GM12878 (cell line): ENCODE results near the gene NT5C2.

ENCODE experiments used
- BACH1 ChIP-seq: fragments of 450-650 bp; IDR thresholded peaks from 2 replicates; pipeline ENCODE4 v1.6.1; 2017; ENCODE audit warnings: mild to moderate bottlenecking, borderline replicate concordance
- CEBPB ChIP-seq, 2 experiments: fragments of 150-350 bp in 1 of 2; IDR thresholded peaks; 2 replicates each; pipeline ENCODE4 v1.6.1; 2012 to 2014; ENCODE audit warnings: low read depth in 2 of 2, low read length in 2 of 2, borderline replicate concordance in 1 of 2, inconsistent platforms in 1 of 2
- CREM ChIP-seq: IDR thresholded peaks from 2 replicates; pipeline ENCODE4 v1.6.1; 2014; ENCODE audit warnings: antibody characterized with exemption, low read depth
- ESRRA ChIP-seq: IDR thresholded peaks from 2 replicates; pipeline ENCODE4 v1.6.1; 2012; ENCODE audit warnings: mild to moderate bottlenecking, low read length, improper control_type of control experiment
- FOS ChIP-seq: IDR thresholded peaks from 3 replicates; pipeline ENCODE4 v1.6.1; 2011; ENCODE audit warnings: borderline replicate concordance; ENCODE audit not compliant: insufficient read length; ENCODE audit errors: extremely low read depth
- JUND ChIP-seq: IDR thresholded peaks from 2 replicates; pipeline ENCODE4 v1.6.1; 2012; ENCODE audit warnings: low read depth, mild to moderate bottlenecking, low read length, improper control_type of control experiment, moderate library complexity
- POLR2A ChIP-seq: IDR thresholded peaks from 2 replicates; pipeline ENCODE4 v1.6.1; 2011; ENCODE audit warnings: low read depth, mild to moderate bottlenecking, low read length
- SP1 ChIP-seq: IDR thresholded peaks from one replicate; pipeline ENCODE4 v1.6.1; 2011; ENCODE audit warnings: low read depth, low read length
- YY1 ChIP-seq: IDR thresholded peaks from 2 replicates; pipeline ENCODE4 v1.6.1; 2011; ENCODE audit warnings: low read depth, mild to moderate bottlenecking, low read length
- TF ChIP-seq, protein P1 (sequence below), 3 experiments: IDR thresholded peaks in 2 of 3; conservative IDR thresholded peaks in 1 of 3; 2 replicates each; pipeline ENCODE4 v1.5.1; 2011; ENCODE audit warnings: low read depth in 3 of 3, low read length in 3 of 3, mild to moderate bottlenecking in 3 of 3, control low read depth in 2 of 3, moderate library complexity in 2 of 3, inconsistent platforms in 1 of 3, mixed read lengths in 1 of 3; ENCODE audit not compliant: control insufficient read depth in 2 of 3, insufficient read depth in 1 of 3; ENCODE audit errors: extremely low read depth in 1 of 3
- TF ChIP-seq, protein P2 (sequence below): fragments of 450-650 bp; IDR thresholded peaks from 2 replicates; pipeline ENCODE4 v1.6.1; 2014; ENCODE audit warnings: mild to moderate bottlenecking
- TF ChIP-seq, protein P3 (sequence below): IDR thresholded peaks from 2 replicates; pipeline ENCODE4 v1.6.1; 2011; ENCODE audit warnings: low read depth, low read length, improper control_type of control experiment, borderline replicate concordance
- TF ChIP-seq, protein P4 (sequence below): fragments of 150-350 bp; IDR thresholded peaks from 2 replicates; pipeline ENCODE4 v1.6.1; 2016; ENCODE audit warnings: low read depth, low read length

DNA sequence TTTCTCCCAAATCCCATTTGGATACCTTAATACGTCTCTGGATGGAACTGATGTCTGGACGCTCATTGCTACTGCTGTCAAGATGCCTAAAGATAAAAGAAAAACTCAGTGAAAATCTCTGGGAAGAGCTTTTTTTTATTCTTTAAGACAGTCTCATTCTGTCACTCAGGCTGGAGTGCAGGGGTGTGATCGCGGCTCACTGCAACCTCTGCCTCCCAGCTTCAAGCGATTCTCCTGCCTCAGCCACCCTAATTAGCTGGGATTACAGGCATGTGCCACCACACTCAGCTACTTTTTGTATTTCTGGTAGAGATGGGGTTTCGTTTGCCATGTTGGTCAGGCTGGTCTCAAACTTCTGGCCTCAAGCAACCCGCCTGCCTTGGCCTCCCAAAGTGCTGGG lies 102.2 kb downstream of the NT5C2 start:
- no peak for TF ChIP-seq CEBPB (IDR thresholded peaks at IDR 0.05; ENCODE audit: borderline replicate concordance in 1 of 2, low read depth in 2 of 2, low read length in 2 of 2)
- TF ChIP-seq, protein P1, sequence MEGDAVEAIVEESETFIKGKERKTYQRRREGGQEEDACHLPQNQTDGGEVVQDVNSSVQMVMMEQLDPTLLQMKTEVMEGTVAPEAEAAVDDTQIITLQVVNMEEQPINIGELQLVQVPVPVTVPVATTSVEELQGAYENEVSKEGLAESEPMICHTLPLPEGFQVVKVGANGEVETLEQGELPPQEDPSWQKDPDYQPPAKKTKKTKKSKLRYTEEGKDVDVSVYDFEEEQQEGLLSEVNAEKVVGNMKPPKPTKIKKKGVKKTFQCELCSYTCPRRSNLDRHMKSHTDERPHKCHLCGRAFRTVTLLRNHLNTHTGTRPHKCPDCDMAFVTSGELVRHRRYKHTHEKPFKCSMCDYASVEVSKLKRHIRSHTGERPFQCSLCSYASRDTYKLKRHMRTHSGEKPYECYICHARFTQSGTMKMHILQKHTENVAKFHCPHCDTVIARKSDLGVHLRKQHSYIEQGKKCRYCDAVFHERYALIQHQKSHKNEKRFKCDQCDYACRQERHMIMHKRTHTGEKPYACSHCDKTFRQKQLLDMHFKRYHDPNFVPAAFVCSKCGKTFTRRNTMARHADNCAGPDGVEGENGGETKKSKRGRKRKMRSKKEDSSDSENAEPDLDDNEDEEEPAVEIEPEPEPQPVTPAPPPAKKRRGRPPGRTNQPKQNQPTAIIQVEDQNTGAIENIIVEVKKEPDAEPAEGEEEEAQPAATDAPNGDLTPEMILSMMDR (IDR thresholded peaks at IDR 0.05 in 2 of 3, conservative IDR thresholded peaks at IDR 0.05 in 1 of 3; ENCODE audit: control insufficient read depth in 2 of 3, extremely low read depth in 1 of 3, insufficient read depth in 1 of 3, low read depth in 3 of 3, low read length in 3 of 3), result no peak
- TF ChIP-seq YY1, result no peak
- TF ChIP-seq, protein P2, sequence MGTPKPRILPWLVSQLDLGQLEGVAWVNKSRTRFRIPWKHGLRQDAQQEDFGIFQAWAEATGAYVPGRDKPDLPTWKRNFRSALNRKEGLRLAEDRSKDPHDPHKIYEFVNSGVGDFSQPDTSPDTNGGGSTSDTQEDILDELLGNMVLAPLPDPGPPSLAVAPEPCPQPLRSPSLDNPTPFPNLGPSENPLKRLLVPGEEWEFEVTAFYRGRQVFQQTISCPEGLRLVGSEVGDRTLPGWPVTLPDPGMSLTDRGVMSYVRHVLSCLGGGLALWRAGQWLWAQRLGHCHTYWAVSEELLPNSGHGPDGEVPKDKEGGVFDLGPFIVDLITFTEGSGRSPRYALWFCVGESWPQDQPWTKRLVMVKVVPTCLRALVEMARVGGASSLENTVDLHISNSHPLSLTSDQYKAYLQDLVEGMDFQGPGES, result no peak
- TF ChIP-seq POLR2A, result no peak
- no peak for TF ChIP-seq FOS
- no peak for TF ChIP-seq BACH1
- TF ChIP-seq CREM, result no peak
- no peak for TF ChIP-seq JUND
- TF ChIP-seq, protein P3, sequence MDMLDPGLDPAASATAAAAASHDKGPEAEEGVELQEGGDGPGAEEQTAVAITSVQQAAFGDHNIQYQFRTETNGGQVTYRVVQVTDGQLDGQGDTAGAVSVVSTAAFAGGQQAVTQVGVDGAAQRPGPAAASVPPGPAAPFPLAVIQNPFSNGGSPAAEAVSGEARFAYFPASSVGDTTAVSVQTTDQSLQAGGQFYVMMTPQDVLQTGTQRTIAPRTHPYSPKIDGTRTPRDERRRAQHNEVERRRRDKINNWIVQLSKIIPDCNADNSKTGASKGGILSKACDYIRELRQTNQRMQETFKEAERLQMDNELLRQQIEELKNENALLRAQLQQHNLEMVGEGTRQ, result no peak
- TF ChIP-seq, protein P4, sequence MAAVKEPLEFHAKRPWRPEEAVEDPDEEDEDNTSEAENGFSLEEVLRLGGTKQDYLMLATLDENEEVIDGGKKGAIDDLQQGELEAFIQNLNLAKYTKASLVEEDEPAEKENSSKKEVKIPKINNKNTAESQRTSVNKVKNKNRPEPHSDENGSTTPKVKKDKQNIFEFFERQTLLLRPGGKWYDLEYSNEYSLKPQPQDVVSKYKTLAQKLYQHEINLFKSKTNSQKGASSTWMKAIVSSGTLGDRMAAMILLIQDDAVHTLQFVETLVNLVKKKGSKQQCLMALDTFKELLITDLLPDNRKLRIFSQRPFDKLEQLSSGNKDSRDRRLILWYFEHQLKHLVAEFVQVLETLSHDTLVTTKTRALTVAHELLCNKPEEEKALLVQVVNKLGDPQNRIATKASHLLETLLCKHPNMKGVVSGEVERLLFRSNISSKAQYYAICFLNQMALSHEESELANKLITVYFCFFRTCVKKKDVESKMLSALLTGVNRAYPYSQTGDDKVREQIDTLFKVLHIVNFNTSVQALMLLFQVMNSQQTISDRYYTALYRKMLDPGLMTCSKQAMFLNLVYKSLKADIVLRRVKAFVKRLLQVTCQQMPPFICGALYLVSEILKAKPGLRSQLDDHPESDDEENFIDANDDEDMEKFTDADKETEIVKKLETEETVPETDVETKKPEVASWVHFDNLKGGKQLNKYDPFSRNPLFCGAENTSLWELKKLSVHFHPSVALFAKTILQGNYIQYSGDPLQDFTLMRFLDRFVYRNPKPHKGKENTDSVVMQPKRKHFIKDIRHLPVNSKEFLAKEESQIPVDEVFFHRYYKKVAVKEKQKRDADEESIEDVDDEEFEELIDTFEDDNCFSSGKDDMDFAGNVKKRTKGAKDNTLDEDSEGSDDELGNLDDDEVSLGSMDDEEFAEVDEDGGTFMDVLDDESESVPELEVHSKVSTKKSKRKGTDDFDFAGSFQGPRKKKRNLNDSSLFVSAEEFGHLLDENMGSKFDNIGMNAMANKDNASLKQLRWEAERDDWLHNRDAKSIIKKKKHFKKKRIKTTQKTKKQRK, result no peak
- TF ChIP-seq SP1, result no peak
- no peak for TF ChIP-seq ESRRA
